Retina (tissue), 1 donor: ENCODE data around the gene NCKAP5.

Source experiments
- DNase-seq: peaks from one replicate; pipeline ENCODE4 v3.0.0-alpha.2; 2016

The NCKAP5 gene

GRCh38 chr2:133193544-133194361 lies 374.5 kb downstream of the NCKAP5 start:
- DNase-seq, result no peak

GRCh38 chr2:133192028-133192427 lies 376.2 kb downstream of the NCKAP5 start:
- no peak for DNase-seq

GRCh38 chr2:133177196-133177595 lies 391.1 kb downstream of the NCKAP5 start:
- DNase-seq, result no peak

GRCh38 chr2:133175926-133176325 lies 392.3 kb downstream of the NCKAP5 start:
- DNase-seq, result no peak

GRCh38 chr2:133173224-133173623 lies 395.0 kb downstream of the NCKAP5 start:
- no peak for DNase-seq

- peak; percentile 74 for DNase-seq
These were observed 396.8 kb downstream of the NCKAP5 start for GRCh38 chr2:133171393-133172004.

GRCh38 chr2:133169274-133169912 lies 398.9 kb downstream of the NCKAP5 start:
- DNase-seq, result peak; percentile 37

- no peak for DNase-seq
These were observed 400.3 kb downstream of the NCKAP5 start for GRCh38 chr2:133167990-133168389.

GRCh38 chr2:133167223-133167622 lies 401.0 kb downstream of the NCKAP5 start:
- no peak for DNase-seq

- no peak for DNase-seq
These were observed 402.2 kb downstream of the NCKAP5 start for GRCh38 chr2:133166031-133166430.

- DNase-seq, result no peak
These were observed 405.2 kb downstream of the NCKAP5 start for GRCh38 chr2:133163111-133163510.

- DNase-seq, result no peak
These were observed 409.8 kb downstream of the NCKAP5 start for GRCh38 chr2:133158442-133158841.

GRCh38 chr2:133158024-133158423 lies 410.2 kb downstream of the NCKAP5 start:
- DNase-seq, result no peak

- DNase-seq, result no peak
These were observed 411.1 kb downstream of the NCKAP5 start for GRCh38 chr2:133157141-133157540.

- no peak for DNase-seq
These were observed 415.5 kb downstream of the NCKAP5 start for GRCh38 chr2:133152801-133153200.

GRCh38 chr2:133148187-133148586 lies 420.1 kb downstream of the NCKAP5 start:
- DNase-seq, result no peak

- no peak for DNase-seq
These were observed 421.4 kb downstream of the NCKAP5 start for GRCh38 chr2:133146893-133147292.

GRCh38 chr2:133143645-133144044 lies 424.6 kb downstream of the NCKAP5 start:
- no peak for DNase-seq

- DNase-seq, result no peak
These were observed 426.2 kb downstream of the NCKAP5 start for GRCh38 chr2:133142087-133142486.

- DNase-seq, result no peak
These were observed 427.6 kb downstream of the NCKAP5 start for GRCh38 chr2:133140620-133141019.

GRCh38 chr2:133139847-133140533 lies 428.3 kb downstream of the NCKAP5 start:
- no peak for DNase-seq

GRCh38 chr2:133138693-133139092 lies 429.6 kb downstream of the NCKAP5 start:
- DNase-seq, result no peak

- no peak for DNase-seq
These were observed 433.1 kb downstream of the NCKAP5 start for GRCh38 chr2:133135035-133135654.
